IPS-18c (cell line): ENCODE data around the gene ZSCAN5C.
"Not testable (repeated sequence)": the region's sequence is repeated elsewhere in the genome, so short reads cannot be mapped to it uniquely, and the experiment has no call there.

Experiments
- H3K4me3 ChIP-seq: 2 replicates; pipeline ENCODE4 v1.7.0; 2013; ENCODE audit warnings: low read depth, mild to moderate bottlenecking, low read length, moderate library complexity; ENCODE audit not compliant: insufficient read depth
- H3K9me3 ChIP-seq: one replicate; pipeline ENCODE4 v1.6.1; 2013; ENCODE audit warnings: mild to moderate bottlenecking, low read length, moderate library complexity; ENCODE audit not compliant: control insufficient read depth, insufficient read depth

The ZSCAN5C gene

GRCh38 chr19:56245121-56245740 is 43.2 kb downstream of the ZSCAN5C start:
- Histone ChIP-seq H3K9me3 (no peaks in the 10 kb centered on the region), H3K4me3 (no peak overlapping the region)

- not testable (repeated sequence) for H3K9me3 ChIP-seq, H3K4me3 ChIP-seq
Measured at GRCh38 chr19:56245764-56246163, 43.7 kb downstream of the ZSCAN5C start.

- H3K9me3 ChIP-seq, H3K4me3 ChIP-seq: not testable (repeated sequence)
Measured at GRCh38 chr19:56248736-56249338, 46.8 kb downstream of the ZSCAN5C start.

GRCh38 chr19:56252699-56253422 is 50.8 kb downstream of the ZSCAN5C start:
- peaks cover 4% of the 10 kb centered on the region for H3K9me3 ChIP-seq
- H3K4me3 ChIP-seq: no peak overlapping the region

- peaks cover 4% of the 10 kb centered on the region for H3K9me3 ChIP-seq
Measured at GRCh38 chr19:56253737-56254136, 51.7 kb downstream of the ZSCAN5C start.

GRCh38 chr19:56258272-56258671 is 56.2 kb downstream of the ZSCAN5C start:
- Histone ChIP-seq H3K9me3 (no peaks in the 10 kb centered on the region), H3K4me3 (no peak overlapping the region)

More at GRCh38 chr19:56253737-56254136, 51.7 kb downstream of the ZSCAN5C start:
- no peak overlapping the region for H3K4me3 ChIP-seq
